PC-3 (cell line): ENCODE data around the gene C15orf39. TPM values are rescaled to one million over a fixed set of nuclear protein-coding genes. Genes with fewer than 3 reads are reported as not detected.

Source experiments
- ATAC-seq: fragments of 200-7000 bp; cut with Tn5 transposase; 2 replicates; pipeline ENCODE4 v1.9.1; 2020; ENCODE audit warnings: mild to moderate bottlenecking, moderate library complexity
- BruUV-seq: library from RNA; stranded (reverse); fragments of 400-500 nt; replicated peaks from 2 replicates; lab custom pipeline; 2021; lab: Mats Ljungman, UMichigan
- CTCF ChIA-PET: fragments of 300-600 bp; sonication (Branson Sonifier 250); formaldehyde crosslinking; loops from one replicate; lab custom pipeline; 2022; ENCODE audit warnings: antibody characterized with exemption; lab: Charles Lee
- POLR2A ChIA-PET: fragments of 300-600 bp; sonication (Branson Sonifier 250); formaldehyde crosslinking; loops from one replicate; lab custom pipeline; 2022; ENCODE audit warnings: antibody characterized with exemption; ENCODE audit not compliant: unreplicated experiment; lab: Charles Lee
- DNase-seq: peaks from one replicate; pipeline ENCODE4 v3.0.0-alpha.2; 2015
- H2AFZ ChIP-seq: fragments of 300-600 bp; sonication (generic); 2 replicates; pipeline ENCODE4 v1.6.0; 2016; ENCODE audit warnings: antibody characterized with exemption, low read length
- H3F3A ChIP-seq: fragments of 300-600 bp; sonication (generic); one replicate; pipeline ENCODE4 v1.6.0; 2017; ENCODE audit warnings: antibody characterized with exemption, low read length, control low read depth, mild to moderate bottlenecking; ENCODE audit not compliant: unreplicated experiment
- H3K27ac ChIP-seq: fragments of 300-600 bp; sonication (generic); 2 replicates; pipeline ENCODE4 v1.5.1; 2016; ENCODE audit warnings: mild to moderate bottlenecking, low read length
- H3K27me3 ChIP-seq: fragments of 300-600 bp; sonication (generic); 2 replicates; pipeline ENCODE4 v1.6.1; 2016; ENCODE audit warnings: low read length, mixed read lengths
- H3K36me3 ChIP-seq: fragments of 300-600 bp; sonication (generic); 2 replicates; pipeline ENCODE4 v1.6.1; 2016; ENCODE audit warnings: low read depth, mixed run types, low read length, mixed read lengths
- H3K4me1 ChIP-seq: fragments of 300-600 bp; sonication (generic); 2 replicates; pipeline ENCODE4 v1.5.1; 2016; ENCODE audit warnings: low read length; ENCODE audit not compliant: insufficient read depth
- H3K4me2 ChIP-seq: fragments of 300-600 bp; sonication (generic); 2 replicates; pipeline ENCODE4 v1.6.0; 2016; ENCODE audit warnings: low read length
- H3K4me3 ChIP-seq: fragments of 300-600 bp; sonication (generic); 2 replicates; pipeline ENCODE4 v1.5.1; 2016; ENCODE audit warnings: mild to moderate bottlenecking, low read length, mixed read lengths
- H3K79me2 ChIP-seq: fragments of 300-600 bp; sonication (generic); 2 replicates; pipeline ENCODE4 v1.6.1; 2017; ENCODE audit warnings: low read length, mixed read lengths
- H3K9ac ChIP-seq: fragments of 300-600 bp; sonication (generic); 2 replicates; pipeline ENCODE4 v1.6.0; 2016; ENCODE audit warnings: mild to moderate bottlenecking, low read length
- H3K9me2 ChIP-seq: fragments of 300-600 bp; sonication (generic); replicated peaks from 2 replicates; pipeline ENCODE4 v1.6.1; 2016; ENCODE audit warnings: mixed run types, low read length, mixed read lengths
- H3K9me3 ChIP-seq: fragments of 300-600 bp; sonication (generic); 2 replicates; pipeline ENCODE4 v1.6.1; 2016; ENCODE audit warnings: low read length, mixed read lengths
- H4K20me1 ChIP-seq: fragments of 300-600 bp; sonication (generic); 2 replicates; pipeline ENCODE4 v1.6.1; 2016; ENCODE audit warnings: low read length, mixed read lengths
- EZH2 ChIP-seq: fragments of 300-600 bp; sonication (generic); IDR thresholded peaks from one replicate; pipeline ENCODE4 v1.6.1; 2017; ENCODE audit warnings: antibody characterized with exemption, mild to moderate bottlenecking, low read length; ENCODE audit not compliant: unreplicated experiment
- EZH2phosphoT487 ChIP-seq: fragments of 300-600 bp; sonication (generic); IDR thresholded peaks from 2 replicates; pipeline ENCODE4 v1.6.1; 2018; ENCODE audit warnings: mild to moderate bottlenecking, antibody characterized with exemption, low read length, borderline replicate concordance
- intact Hi-C: fragments of 100-400 bp; cut with micrococcal nuclease; formaldehyde crosslinking; loops from 2 replicates; pipeline ENCODE4 v1.9.0; 2023
- total RNA-seq: library from RNA; depleted of rRNA; stranded (reverse); fragments of >200 nt; gene quantifications from 2 replicates; pipeline ENCODE4 v1.2.3, GENCODE V29; 2014
- TF ChIP-seq, protein P1 (sequence below): fragments of 300-600 bp; sonication (generic); conservative IDR thresholded peaks from 2 replicates; pipeline ENCODE4 v1.5.1; 2017; ENCODE audit warnings: antibody characterized with exemption, low read depth, mild to moderate bottlenecking, low read length

C15orf39 gene
- total RNA-seq, 1 experiment from 2014 or later, result 23.8 TPM

DNA sequence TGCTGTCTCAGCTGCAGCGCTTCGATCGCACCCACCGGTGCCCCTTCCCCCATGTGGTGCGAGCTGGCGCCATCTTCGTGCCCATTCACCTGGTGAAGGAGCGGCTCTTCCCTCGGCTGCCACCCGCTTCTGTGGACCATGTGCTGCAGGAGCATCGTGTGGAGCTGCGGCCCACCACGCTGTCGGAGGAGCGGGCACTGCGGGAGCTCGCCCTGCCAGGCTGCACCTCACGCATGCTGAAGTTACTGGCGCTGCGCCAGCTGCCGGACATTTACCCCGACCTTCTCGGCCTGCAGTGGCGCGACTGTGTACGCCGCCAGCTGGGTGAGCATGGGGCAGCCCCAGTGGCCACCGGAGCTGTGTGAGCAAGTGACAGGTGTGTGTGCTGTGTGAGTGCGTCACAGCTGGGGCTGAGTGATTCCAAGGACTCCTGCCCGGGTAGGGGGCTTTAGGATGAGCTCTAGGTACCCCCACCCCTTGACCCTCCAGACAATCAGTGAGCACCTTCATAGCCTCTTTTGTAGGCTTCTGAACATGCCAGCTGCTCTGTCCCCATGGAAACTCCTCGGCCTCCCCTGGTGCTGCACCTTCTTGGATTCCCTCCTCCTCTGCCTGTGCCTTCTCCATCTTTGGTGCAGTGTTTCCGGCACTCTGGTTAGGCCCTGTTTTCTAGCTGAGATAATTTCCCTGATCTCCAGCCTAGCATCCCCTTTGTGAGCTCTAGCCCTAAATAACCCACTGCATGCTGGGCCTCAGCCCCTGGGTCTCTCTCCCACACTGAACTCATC lies 7.0 kb downstream of the C15orf39 start:
- no peaks in the 10 kb centered on the region for H3K27me3 ChIP-seq
- no peak overlapping the region for H3K4me3 ChIP-seq
- no peak overlapping the region for H3K4me2 ChIP-seq
- H3F3A ChIP-seq, result no peaks in the 10 kb centered on the region
- no peak overlapping the region for H2AFZ ChIP-seq
- ATAC-seq (no peak), DNase-seq (no peak)
- H3K79me2 ChIP-seq, result peaks cover 80% of the 10 kb centered on the region
- H3K27ac ChIP-seq, result no peak overlapping the region
- H4K20me1 ChIP-seq, result peaks cover 95% of the 10 kb centered on the region
- intact Hi-C loops, result no loop called here
- ChIA-PET POLR2A (no interaction called here), CTCF (no interaction called here)
- TF ChIP-seq EZH2, result no peak
- TF ChIP-seq, protein P1, sequence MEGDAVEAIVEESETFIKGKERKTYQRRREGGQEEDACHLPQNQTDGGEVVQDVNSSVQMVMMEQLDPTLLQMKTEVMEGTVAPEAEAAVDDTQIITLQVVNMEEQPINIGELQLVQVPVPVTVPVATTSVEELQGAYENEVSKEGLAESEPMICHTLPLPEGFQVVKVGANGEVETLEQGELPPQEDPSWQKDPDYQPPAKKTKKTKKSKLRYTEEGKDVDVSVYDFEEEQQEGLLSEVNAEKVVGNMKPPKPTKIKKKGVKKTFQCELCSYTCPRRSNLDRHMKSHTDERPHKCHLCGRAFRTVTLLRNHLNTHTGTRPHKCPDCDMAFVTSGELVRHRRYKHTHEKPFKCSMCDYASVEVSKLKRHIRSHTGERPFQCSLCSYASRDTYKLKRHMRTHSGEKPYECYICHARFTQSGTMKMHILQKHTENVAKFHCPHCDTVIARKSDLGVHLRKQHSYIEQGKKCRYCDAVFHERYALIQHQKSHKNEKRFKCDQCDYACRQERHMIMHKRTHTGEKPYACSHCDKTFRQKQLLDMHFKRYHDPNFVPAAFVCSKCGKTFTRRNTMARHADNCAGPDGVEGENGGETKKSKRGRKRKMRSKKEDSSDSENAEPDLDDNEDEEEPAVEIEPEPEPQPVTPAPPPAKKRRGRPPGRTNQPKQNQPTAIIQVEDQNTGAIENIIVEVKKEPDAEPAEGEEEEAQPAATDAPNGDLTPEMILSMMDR, result no peak
- TF ChIP-seq EZH2phosphoT487, result no peak
- no TSS peak for BruUV-seq
- H3K9ac ChIP-seq, result no peak overlapping the region
- no peaks in the 10 kb centered on the region for H3K9me3 ChIP-seq
- H3K9me2 ChIP-seq, result no peaks in the 10 kb centered on the region
- peaks cover 16% of the 10 kb centered on the region for H3K4me1 ChIP-seq
- peaks cover 68% of the 10 kb centered on the region for H3K36me3 ChIP-seq

DNA sequence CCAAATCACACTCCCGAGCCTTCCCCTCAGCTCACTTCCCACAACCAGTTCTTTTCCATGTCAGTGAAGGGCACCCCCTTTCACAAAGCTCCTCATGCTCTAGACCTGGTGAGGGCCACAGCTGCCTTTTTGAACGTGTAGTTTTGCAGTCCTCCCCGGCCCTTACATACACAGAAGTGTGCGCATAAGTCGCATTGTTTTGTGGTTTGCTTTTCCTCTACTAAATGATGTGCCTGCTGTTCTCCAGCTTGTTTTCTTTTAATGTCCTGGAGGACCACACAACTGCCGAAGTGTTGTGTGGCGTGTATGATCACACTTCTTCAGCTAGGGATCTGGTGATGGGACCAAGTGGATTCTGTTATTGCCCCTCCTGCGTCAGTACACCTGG lies 7.6 kb downstream of the C15orf39 start:
- no peak for DNase-seq
- ChIA-PET CTCF (no interaction called here), POLR2A (no interaction called here)
- TF ChIP-seq, protein P1, result no peak
- TF ChIP-seq EZH2 (no peak), EZH2phosphoT487 (no peak)
- Histone ChIP-seq H3K9me2 (no peaks in the 10 kb centered on the region), H4K20me1 (peaks cover 90% of the 10 kb centered on the region), H3K9me3 (no peaks in the 10 kb centered on the region), H3K27me3 (no peaks in the 10 kb centered on the region), H3K27ac (no peak overlapping the region), H3K79me2 (peaks cover 74% of the 10 kb centered on the region), H2AFZ (no peak overlapping the region), H3K4me2 (no peak overlapping the region), H3K4me3 (no peak overlapping the region), H3K4me1 (peaks cover 10% of the 10 kb centered on the region), H3K9ac (no peak overlapping the region), H3F3A (no peaks in the 10 kb centered on the region), H3K36me3 (peaks cover 68% of the 10 kb centered on the region)
- intact Hi-C loops, result no loop called here
- BruUV-seq, result no TSS peak
- no peak for ATAC-seq

DNA sequence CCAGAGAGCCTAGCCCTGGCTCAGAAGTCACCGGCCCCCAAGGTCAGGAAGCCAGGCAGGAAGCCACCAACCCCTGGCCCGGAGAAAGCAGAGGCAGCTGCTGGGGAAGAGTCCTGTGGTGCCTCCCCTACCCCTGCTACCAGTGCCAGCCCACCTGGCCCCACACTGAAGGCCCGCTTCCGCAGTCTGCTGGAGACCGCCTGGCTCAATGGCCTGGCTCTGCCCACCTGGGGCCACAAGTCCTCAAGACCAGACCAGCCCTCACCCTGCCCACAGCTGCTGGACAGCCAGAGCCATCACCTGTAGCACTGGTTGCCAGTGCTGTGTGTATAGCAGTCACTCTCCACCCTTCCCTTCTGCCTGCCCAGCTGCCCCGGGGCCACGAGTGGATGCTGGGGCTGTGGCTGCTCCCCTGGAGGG lies 9.1 kb downstream of the C15orf39 start:
- H4K20me1 ChIP-seq, result peaks cover 78% of the 10 kb centered on the region
- H3K36me3 ChIP-seq, result peaks cover 62% of the 10 kb centered on the region
- intact Hi-C loops, result no loop called here

More for the DNA sequence above, 9.1 kb downstream of the C15orf39 start:
- ChIA-PET CTCF (no interaction called here), POLR2A (no interaction called here)
- H3K9me2 ChIP-seq, result no peaks in the 10 kb centered on the region
- H3K9me3 ChIP-seq, result no peaks in the 10 kb centered on the region
- DNase-seq (no peak), ATAC-seq (no peak)
- no TSS peak for BruUV-seq
- no peak overlapping the region for H3K4me3 ChIP-seq
- TF ChIP-seq EZH2 (no peak), EZH2phosphoT487 (no peak)
- TF ChIP-seq, protein P1, result no peak
- H3K4me1 ChIP-seq, result no peaks in the 10 kb centered on the region
- peaks cover 59% of the 10 kb centered on the region for H3K79me2 ChIP-seq
- H3K4me2 ChIP-seq, result no peak overlapping the region
- H3K27me3 ChIP-seq, result no peaks in the 10 kb centered on the region
- H3K27ac ChIP-seq, result no peak overlapping the region
- no peaks in the 10 kb centered on the region for H3F3A ChIP-seq
- no peak overlapping the region for H3K9ac ChIP-seq
- H2AFZ ChIP-seq, result no peak overlapping the region
